ENCODE results near the gene ERC2. TPM values are rescaled to one million over a fixed set of nuclear protein-coding genes. Genes with fewer than 3 reads are reported as not detected.

Gene ERC2
- total RNA-seq, 2 donors from 2014 or later: 1.2 TPM; not detected in 1

DNA sequence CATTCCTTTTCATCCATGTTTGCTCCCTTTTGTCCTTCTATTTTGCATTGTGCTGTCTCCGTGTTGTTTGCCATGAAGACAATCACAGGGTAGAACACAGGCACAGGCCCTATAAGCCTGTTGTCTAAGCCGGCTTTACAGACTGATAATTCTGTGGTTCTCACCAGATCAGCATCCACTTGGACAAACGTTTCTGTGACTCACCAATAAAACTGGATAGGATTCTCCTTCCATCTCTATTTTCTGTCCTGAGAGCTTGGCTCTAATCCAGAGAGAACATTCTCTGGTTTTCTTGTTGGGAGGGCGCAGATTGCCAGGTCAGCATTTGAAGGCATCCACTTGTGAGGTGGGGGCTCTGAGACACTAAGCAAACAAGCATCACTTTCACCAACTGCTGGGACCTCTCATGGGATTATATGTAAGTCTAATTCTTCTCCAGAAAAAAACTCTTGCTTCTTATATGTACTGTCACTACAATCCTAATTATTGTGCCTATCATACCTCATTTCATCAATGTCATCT is 101.6 kb downstream of the ERC2 start:
- no peak overlapping the region for H3K4me3 ChIP-seq
- DNase-seq (ENCODE audit: low spot score): no peak
- H3K27ac ChIP-seq: no peak overlapping the region
- H3K9me3 ChIP-seq: no peaks in the 10 kb centered on the region
- no peak for TF ChIP-seq CTCF (IDR thresholded peaks at IDR 0.05)
- no peaks in the 10 kb centered on the region for H3K36me3 ChIP-seq
- H3K4me1 ChIP-seq (ENCODE audit: control insufficient read depth in 1 of 2, low read depth in 2 of 2): no peaks in the 10 kb centered on the region
- no peaks in the 10 kb centered on the region for H3K27me3 ChIP-seq (replicated peaks; ENCODE audit: insufficient read depth)
- ATAC-seq (ENCODE audit: insufficient number of reproducible peaks, low FRiP score, low read depth): no peak

DNA sequence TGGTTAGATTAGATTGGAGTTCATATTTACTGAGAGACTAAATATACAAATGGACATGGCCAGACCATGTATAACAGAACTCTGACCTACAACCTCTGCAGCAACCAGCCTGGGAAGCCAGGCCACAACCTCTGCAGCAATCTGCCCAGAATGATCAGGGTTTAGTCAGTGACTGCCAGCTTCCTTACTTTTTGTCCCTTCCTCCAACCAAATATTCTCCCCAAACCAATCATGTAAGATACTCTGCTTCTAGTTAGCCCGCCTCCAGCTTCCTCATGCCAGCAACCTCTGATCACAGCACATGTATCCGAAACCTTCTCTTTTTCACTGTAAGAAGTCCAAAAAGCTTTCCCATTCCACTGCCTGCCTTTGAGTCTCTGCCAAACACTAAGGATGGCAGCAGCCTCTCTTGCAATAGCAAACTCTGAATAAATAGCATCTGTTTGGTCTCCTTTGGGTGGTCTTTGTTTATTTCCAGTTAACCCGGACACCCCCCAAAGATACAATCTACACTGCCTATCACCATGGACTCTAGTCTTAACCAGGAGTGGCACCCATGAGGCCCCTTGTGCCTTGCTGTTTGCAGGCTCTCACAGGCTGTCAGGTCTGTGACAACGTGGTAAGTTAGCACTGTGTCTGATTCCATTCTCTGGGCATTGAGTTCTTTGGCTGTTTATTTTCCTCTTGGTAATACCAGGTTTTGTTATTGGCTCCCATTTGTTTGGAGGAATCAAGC is 102.2 kb downstream of the ERC2 start:
- no peak for ATAC-seq (ENCODE audit: insufficient number of reproducible peaks, low FRiP score, low read depth)
- Histone ChIP-seq H3K27ac (no peak overlapping the region), H3K4me1 (ENCODE audit: control insufficient read depth in 1 of 2, low read depth in 2 of 2) (no peaks in the 10 kb centered on the region), H3K4me3 (no peak overlapping the region), H3K27me3 (replicated peaks; ENCODE audit: insufficient read depth) (no peaks in the 10 kb centered on the region), H3K9me3 (no peaks in the 10 kb centered on the region), H3K36me3 (no peaks in the 10 kb centered on the region)
- no peak for TF ChIP-seq CTCF (IDR thresholded peaks at IDR 0.05)
- no peak for DNase-seq (ENCODE audit: low spot score)

DNA sequence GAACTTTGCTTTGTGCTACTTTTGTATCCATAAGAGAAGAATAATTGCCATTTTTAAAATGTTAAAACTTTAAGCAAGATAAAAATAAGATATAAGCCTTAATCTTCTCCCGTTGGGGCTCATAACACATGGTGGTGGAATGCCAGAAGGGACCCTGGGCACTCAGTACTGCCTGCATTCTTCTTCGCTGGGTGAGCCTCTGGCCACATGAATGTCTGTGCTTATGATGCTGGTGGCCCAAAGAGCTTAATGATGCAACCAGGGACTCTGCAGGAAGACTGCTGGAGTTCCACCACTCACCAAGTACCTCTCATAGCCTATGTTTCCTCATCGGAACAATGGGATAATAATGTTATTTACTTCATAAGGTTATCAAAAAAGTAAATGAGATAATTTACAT is 103.6 kb downstream of the ERC2 start:
- Histone ChIP-seq H3K4me3 (no peak overlapping the region), H3K27ac (no peak overlapping the region), H3K27me3 (replicated peaks; ENCODE audit: insufficient read depth) (no peaks in the 10 kb centered on the region), H3K36me3 (no peaks in the 10 kb centered on the region), H3K4me1 (ENCODE audit: control insufficient read depth in 1 of 2, low read depth in 2 of 2) (no peaks in the 10 kb centered on the region), H3K9me3 (no peaks in the 10 kb centered on the region)
- no peak for DNase-seq (ENCODE audit: low spot score)
- no peak for ATAC-seq (ENCODE audit: insufficient number of reproducible peaks, low FRiP score, low read depth)
- no peak for TF ChIP-seq CTCF (IDR thresholded peaks at IDR 0.05)

DNA sequence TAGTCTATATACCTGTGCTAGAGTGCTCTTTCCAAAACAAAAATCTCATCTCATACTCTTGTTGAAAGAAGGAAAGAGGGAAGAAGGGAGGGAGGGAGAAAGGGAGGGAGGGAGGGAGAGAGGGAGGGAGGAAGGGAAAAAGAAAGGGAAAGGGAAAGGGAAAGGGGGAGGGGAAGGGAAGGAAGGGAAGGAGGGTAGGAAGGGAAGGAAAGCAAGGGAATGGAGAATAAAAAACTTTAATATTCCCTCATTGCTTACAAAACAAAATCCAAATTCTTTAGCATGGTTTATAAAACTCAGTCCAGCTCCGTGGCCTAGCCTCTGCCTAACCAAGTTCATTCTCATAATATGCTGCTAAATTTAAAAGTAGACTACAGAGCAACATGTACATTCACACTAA is 104.5 kb downstream of the ERC2 start:
- Histone ChIP-seq H3K36me3 (no peaks in the 10 kb centered on the region), H3K9me3 (no peaks in the 10 kb centered on the region)
- ATAC-seq (ENCODE audit: insufficient number of reproducible peaks, low FRiP score, low read depth): no peak

GRCh38 chr3:56361731-56362130 is 106.5 kb downstream of the ERC2 start:
- TF ChIP-seq CTCF (IDR thresholded peaks at IDR 0.05): no peak
- no peak for ATAC-seq (ENCODE audit: insufficient number of reproducible peaks, low FRiP score, low read depth)
- no peaks in the 10 kb centered on the region for H3K4me1 ChIP-seq (ENCODE audit: control insufficient read depth in 1 of 2, low read depth in 2 of 2)
- no peak overlapping the region for H3K27ac ChIP-seq
- H3K4me3 ChIP-seq: no peak overlapping the region
- H3K36me3 ChIP-seq: no peaks in the 10 kb centered on the region
- DNase-seq (ENCODE audit: low spot score): no peak
- no peaks in the 10 kb centered on the region for H3K9me3 ChIP-seq
- H3K27me3 ChIP-seq (replicated peaks; ENCODE audit: insufficient read depth): no peaks in the 10 kb centered on the region

More for the DNA sequence above, 104.5 kb downstream of the ERC2 start:
- no peak for TF ChIP-seq CTCF (IDR thresholded peaks at IDR 0.05)
- Histone ChIP-seq H3K4me3 (no peak overlapping the region), H3K27me3 (replicated peaks; ENCODE audit: insufficient read depth) (no peaks in the 10 kb centered on the region), H3K27ac (no peak overlapping the region), H3K4me1 (ENCODE audit: control insufficient read depth in 1 of 2, low read depth in 2 of 2) (no peaks in the 10 kb centered on the region)
- DNase-seq (ENCODE audit: low spot score): no peak
